ENCODE data around the gene TIAM2. TPM values are rescaled to one million over a fixed set of nuclear protein-coding genes. Genes with fewer than 3 reads are reported as not detected.
"Not testable (repeated sequence)": the region's sequence is repeated elsewhere in the genome, so short reads cannot be mapped to it uniquely, and the experiment has no call there.

TIAM2 gene
- total RNA-seq, 2 donors from 2014 or later, result 4.7 to 5.0 TPM

GRCh38 chr6:155103816-155104366 is 108.8 kb downstream of the TIAM2 start:
- Mint-ChIP-seq H3K27ac (no peak overlapping the region), H3K4me1 (peaks cover 11% of the 10 kb centered on the region), H3K27me3 (no peaks in the 10 kb centered on the region), H3K4me3 (no peak overlapping the region), H3K36me3 (ENCODE audit: low read depth) (no peaks in the 10 kb centered on the region), H3K9me3 (no peaks in the 10 kb centered on the region)
- ATAC-seq (replicated peaks), result peak; percentile 66

GRCh38 chr6:155106456-155107115 is 111.5 kb downstream of the TIAM2 start:
- Mint-ChIP-seq H3K9me3 (no peaks in the 10 kb centered on the region), H3K36me3 (ENCODE audit: low read depth) (no peaks in the 10 kb centered on the region), H3K4me1 (peaks cover 11% of the 10 kb centered on the region), H3K27ac (no peak overlapping the region), H3K4me3 (peak overlapping the region; percentile 49), H3K27me3 (no peaks in the 10 kb centered on the region)
- peak; percentile 44 for ATAC-seq (replicated peaks)

- peaks cover 11% of the 10 kb centered on the region for H3K4me1 Mint-ChIP-seq
- H3K27ac Mint-ChIP-seq, result peak overlapping the region; percentile 2
- peak overlapping the region; percentile 49 for H3K4me3 Mint-ChIP-seq
- no peak for ATAC-seq (replicated peaks)
- no peaks in the 10 kb centered on the region for H3K9me3 Mint-ChIP-seq
- no peaks in the 10 kb centered on the region for H3K27me3 Mint-ChIP-seq
- no peaks in the 10 kb centered on the region for H3K36me3 Mint-ChIP-seq (ENCODE audit: low read depth)
Measured at GRCh38 chr6:155107432-155108069, 112.4 kb downstream of the TIAM2 start.

GRCh38 chr6:155108070-155108820 is 113.1 kb downstream of the TIAM2 start:
- Mint-ChIP-seq H3K27ac (peak overlapping the region; percentile 2), H3K36me3 (ENCODE audit: low read depth) (no peaks in the 10 kb centered on the region), H3K4me3 (peak overlapping the region; percentile 49), H3K9me3 (no peaks in the 10 kb centered on the region), H3K4me1 (peaks cover 11% of the 10 kb centered on the region), H3K27me3 (peaks cover 5% of the 10 kb centered on the region)
- peak; percentile 64 for ATAC-seq (replicated peaks)

GRCh38 chr6:155110721-155111120 is 115.6 kb downstream of the TIAM2 start:
- Mint-ChIP-seq H3K4me1 (peaks cover 6% of the 10 kb centered on the region), H3K36me3 (ENCODE audit: low read depth) (no peaks in the 10 kb centered on the region), H3K9me3 (no peaks in the 10 kb centered on the region)

GRCh38 chr6:155112757-155113156 is 117.6 kb downstream of the TIAM2 start:
- no peak for ATAC-seq (replicated peaks)

More at GRCh38 chr6:155110721-155111120, 115.6 kb downstream of the TIAM2 start:
- no peak overlapping the region for H3K4me3 Mint-ChIP-seq
- no peak overlapping the region for H3K27ac Mint-ChIP-seq
- no peak for ATAC-seq (replicated peaks)
- peaks cover 5% of the 10 kb centered on the region for H3K27me3 Mint-ChIP-seq

GRCh38 chr6:155115893-155116570 is 120.9 kb downstream of the TIAM2 start:
- ATAC-seq (replicated peaks), result peak; percentile 92
- peaks cover 7% of the 10 kb centered on the region for H3K4me1 Mint-ChIP-seq
- H3K9me3 Mint-ChIP-seq, result no peaks in the 10 kb centered on the region
- peak overlapping the region; percentile 83 for H3K27ac Mint-ChIP-seq
- no peaks in the 10 kb centered on the region for H3K36me3 Mint-ChIP-seq (ENCODE audit: low read depth)
- H3K4me3 Mint-ChIP-seq, result peak overlapping the region; percentile 63
- H3K27me3 Mint-ChIP-seq, result peaks cover 5% of the 10 kb centered on the region

More at GRCh38 chr6:155112757-155113156, 117.6 kb downstream of the TIAM2 start:
- Mint-ChIP-seq H3K4me1 (peaks cover 7% of the 10 kb centered on the region), H3K27ac (peak overlapping the region; percentile 24), H3K4me3 (no peak overlapping the region), H3K9me3 (no peaks in the 10 kb centered on the region), H3K36me3 (ENCODE audit: low read depth) (no peaks in the 10 kb centered on the region), H3K27me3 (peaks cover 5% of the 10 kb centered on the region)

GRCh38 chr6:155116571-155116910 is 121.4 kb downstream of the TIAM2 start:
- Mint-ChIP-seq H3K27me3 (peaks cover 5% of the 10 kb centered on the region), H3K27ac (peak overlapping the region; percentile 83), H3K9me3 (no peaks in the 10 kb centered on the region), H3K36me3 (ENCODE audit: low read depth) (no peaks in the 10 kb centered on the region), H3K4me3 (peak overlapping the region; percentile 63), H3K4me1 (peaks cover 7% of the 10 kb centered on the region)
- no peak for ATAC-seq (replicated peaks)

GRCh38 chr6:155117256-155117655 is 122.1 kb downstream of the TIAM2 start:
- H3K27me3 Mint-ChIP-seq, result peaks cover 5% of the 10 kb centered on the region
- peaks cover 7% of the 10 kb centered on the region for H3K4me1 Mint-ChIP-seq
- no peaks in the 10 kb centered on the region for H3K36me3 Mint-ChIP-seq (ENCODE audit: low read depth)
- ATAC-seq (replicated peaks), result no peak
- no peak overlapping the region for H3K27ac Mint-ChIP-seq
- no peaks in the 10 kb centered on the region for H3K9me3 Mint-ChIP-seq
- H3K4me3 Mint-ChIP-seq, result no peak overlapping the region

- ATAC-seq (replicated peaks), result no peak
- peaks cover 4% of the 10 kb centered on the region for H3K27me3 Mint-ChIP-seq
- peaks cover 7% of the 10 kb centered on the region for H3K4me1 Mint-ChIP-seq
- no peaks in the 10 kb centered on the region for H3K36me3 Mint-ChIP-seq (ENCODE audit: low read depth)
- H3K27ac Mint-ChIP-seq, result no peak overlapping the region
- no peak overlapping the region for H3K4me3 Mint-ChIP-seq
- H3K9me3 Mint-ChIP-seq, result no peaks in the 10 kb centered on the region
Measured at GRCh38 chr6:155117785-155118184, 122.7 kb downstream of the TIAM2 start.

- not testable (repeated sequence) for H3K27ac Mint-ChIP-seq; H3K27me3 Mint-ChIP-seq; ATAC-seq (replicated peaks); H3K9me3 Mint-ChIP-seq; H3K4me1 Mint-ChIP-seq; H3K4me3 Mint-ChIP-seq; H3K36me3 Mint-ChIP-seq (ENCODE audit: low read depth)
Measured at GRCh38 chr6:155119201-155119600, 124.1 kb downstream of the TIAM2 start.

- Mint-ChIP-seq H3K27ac (no peak overlapping the region), H3K4me3 (no peak overlapping the region), H3K27me3 (no peaks in the 10 kb centered on the region), H3K36me3 (ENCODE audit: low read depth) (no peaks in the 10 kb centered on the region), H3K4me1 (peaks cover 7% of the 10 kb centered on the region), H3K9me3 (no peaks in the 10 kb centered on the region)
- no peak for ATAC-seq (replicated peaks)
Measured at GRCh38 chr6:155120034-155120433, 124.9 kb downstream of the TIAM2 start.

- no peak overlapping the region for H3K27ac Mint-ChIP-seq
- no peak for ATAC-seq (replicated peaks)
- H3K27me3 Mint-ChIP-seq, result no peaks in the 10 kb centered on the region
- no peaks in the 10 kb centered on the region for H3K36me3 Mint-ChIP-seq (ENCODE audit: low read depth)
- peaks cover 4% of the 10 kb centered on the region for H3K4me1 Mint-ChIP-seq
- H3K9me3 Mint-ChIP-seq, result no peaks in the 10 kb centered on the region
- no peak overlapping the region for H3K4me3 Mint-ChIP-seq
Measured at GRCh38 chr6:155121294-155121693, 126.2 kb downstream of the TIAM2 start.

GRCh38 chr6:155121699-155122098 is 126.6 kb downstream of the TIAM2 start:
- no peak overlapping the region for H3K27ac Mint-ChIP-seq
- H3K27me3 Mint-ChIP-seq, result no peaks in the 10 kb centered on the region
- no peaks in the 10 kb centered on the region for H3K9me3 Mint-ChIP-seq
- H3K36me3 Mint-ChIP-seq (ENCODE audit: low read depth), result no peaks in the 10 kb centered on the region
- H3K4me1 Mint-ChIP-seq, result peaks cover under 1% of the 10 kb centered on the region
- no peak for ATAC-seq (replicated peaks)
- no peak overlapping the region for H3K4me3 Mint-ChIP-seq

Measured in activated T-helper 17 cell treated with anti-CD3 and anti-CD28 coated beads, Interleukin-2, amount 50 U/mL, for 72 hours (primary cell).